Lower leg skin (tissue), 3 donors: ENCODE results near the gene ZIC3.

Experiments used
- CTCF ChIP-seq, 3 donors: fragments of 450-650 bp; IDR thresholded peaks; one replicate each; pipeline ENCODE4 v1.5.1; 2016; ENCODE audit warnings: antibody characterized with exemption in 3 of 3, mild to moderate bottlenecking in 3 of 3, moderate library complexity in 2 of 3
- POLR2A ChIP-seq, 2 donors: fragments of 450-650 bp; IDR thresholded peaks; one replicate each; pipeline ENCODE4 v1.6.1; 2016 to 2017; ENCODE audit warnings: antibody characterized with exemption in 2 of 2, mild to moderate bottlenecking in 1 of 2, moderate library complexity in 1 of 2

GRCh38 chrX:137545711-137546651 lies 19.9 kb upstream of the ZIC3 start:
- TF ChIP-seq CTCF (IDR thresholded peaks at IDR 0.05) (no peak), POLR2A (IDR thresholded peaks at IDR 0.05) (no peak)
